HepG2 (cell line): ENCODE data around the gene LRRN4CL. TPM values are rescaled to one million over a fixed set of nuclear protein-coding genes. Genes with fewer than 3 reads are reported as not detected.

Experiments
- ATAC-seq: fragments of 200-7000 bp; cut with Tn5 transposase; 3 replicates; pipeline ENCODE4 v1.9.1; 2020; ENCODE audit warnings: mild to moderate bottlenecking, moderate library complexity
- BruUV-seq: library from RNA; stranded (reverse); fragments of 400-500 nt; replicated peaks from 2 replicates; lab custom pipeline; 2021; lab: Mats Ljungman, UMichigan
- CTCF ChIA-PET: fragments of 300-600 bp; formaldehyde crosslinking; extraction: SDS; loops from one replicate; lab custom pipeline; 2021; ENCODE audit warnings: low total read pairs, inconsistent platforms, low intra/inter-chr PET ratio; lab: Yijun Ruan, JAX
- POLR2A ChIA-PET: fragments of 350-600 bp; sonication (Branson Sonifier 250); formaldehyde crosslinking; loops from one replicate; lab custom pipeline; 2020; ENCODE audit warnings: antibody characterized with exemption, inconsistent platforms; lab: Yijun Ruan, JAX
- DNase-seq: peaks from one replicate; pipeline ENCODE4 v3.0.0-alpha.2; 2015; ENCODE audit warnings: low spot score
- FAIRE-seq: peaks from 3 replicates; lab custom pipeline; 2011; peaks lifted over from hg19 to GRCh38; lab: Jason Lieb, UNC
- H2AFZ ChIP-seq: one replicate; pipeline ENCODE4 v1.6.1; 2011; ENCODE audit warnings: low read length, inconsistent platforms
- H3K27ac ChIP-seq: fragments of 300-600 bp; 3 replicates; pipeline ENCODE4 v1.8.0; 2011; ENCODE audit warnings: mixed run types, mild to moderate bottlenecking, mixed read lengths, low read length, inconsistent platforms; ENCODE audit not compliant: insufficient read depth; ENCODE audit errors: extremely low read length
- H3K27me3 ChIP-seq, 2 experiments: fragments of 200-600 bp in 1 of 2; 2 replicates in 1 of 2; 3 replicates in 1 of 2; pipeline versions ENCODE4 v1.6.0 to v1.8.0; 2011; ENCODE audit warnings: low read length in 2 of 2, mild to moderate bottlenecking in 2 of 2, moderate library complexity in 2 of 2, inconsistent platforms in 1 of 2; ENCODE audit not compliant: insufficient read depth in 2 of 2, control insufficient read depth in 1 of 2
- H3K36me3 ChIP-seq, 2 experiments: fragments of 200-600 bp in 1 of 2; replicated peaks in 1 of 2; 2 replicates in 1 of 2; 3 replicates in 1 of 2; pipeline versions ENCODE4 v1.5.1 to v1.8.0; 2011; ENCODE audit warnings: low read length in 2 of 2, inconsistent platforms in 1 of 2; ENCODE audit not compliant: insufficient read depth in 2 of 2, control insufficient read depth in 1 of 2
- H3K4me1 ChIP-seq: 2 replicates; pipeline ENCODE4 v1.5.1; 2012; ENCODE audit warnings: low read length, inconsistent platforms; ENCODE audit not compliant: insufficient read depth
- H3K4me2 ChIP-seq: 2 replicates; pipeline ENCODE4 v1.6.0; 2011; ENCODE audit warnings: low read depth, low read length, inconsistent platforms
- H3K4me3 ChIP-seq, 3 experiments: fragments of 200-600 bp in 1 of 3; sonication (generic), shearing (Covaris generic) in 1 of 3; replicated peaks in 1 of 3; 2 replicates each; pipeline ENCODE4 v1.5.1; 2011 to 2016; ENCODE audit warnings: low read length in 3 of 3, inconsistent platforms in 2 of 3, low read depth in 2 of 3, mild to moderate bottlenecking in 2 of 3, control low read depth in 1 of 3, mixed read lengths in 1 of 3; ENCODE audit not compliant: insufficient read depth in 1 of 3
- H3K79me2 ChIP-seq: one replicate; pipeline ENCODE4 v1.6.1; 2011; ENCODE audit warnings: low read length, inconsistent platforms; ENCODE audit not compliant: insufficient read depth
- H3K9ac ChIP-seq: 2 replicates; pipeline ENCODE4 v1.6.0; 2011; ENCODE audit warnings: mild to moderate bottlenecking, low read depth, low read length, inconsistent platforms; ENCODE audit not compliant: insufficient read depth
- H3K9me3 ChIP-seq: 2 replicates; pipeline ENCODE4 v1.5.1; 2012; ENCODE audit warnings: mild to moderate bottlenecking, low read length
- H4K20me1 ChIP-seq: 2 replicates; pipeline ENCODE4 v1.6.0; 2011; ENCODE audit warnings: inconsistent platforms, mild to moderate bottlenecking, low read length, moderate library complexity; ENCODE audit not compliant: insufficient read depth
- AKAP8 ChIP-seq: sonication (generic); formaldehyde crosslinking; IDR thresholded peaks from 2 replicates; pipeline ENCODE4 v1.5.1; 2020; ENCODE audit warnings: mild to moderate bottlenecking, missing genetic modification reagents
- CHD4 ChIP-seq: fragments of 200-600 bp; sonication (generic); IDR thresholded peaks from 2 replicates; pipeline ENCODE4 v1.7.0; 2017; ENCODE audit warnings: mild to moderate bottlenecking, low read length, borderline replicate concordance
- ESRRA ChIP-seq: sonication (generic); formaldehyde crosslinking; IDR thresholded peaks from 2 replicates; pipeline ENCODE4 v1.5.1; 2020; ENCODE audit warnings: mild to moderate bottlenecking, low read depth, missing genetic modification reagents
- FLYWCH1 ChIP-seq: sonication (generic); formaldehyde crosslinking; IDR thresholded peaks from 2 replicates; pipeline ENCODE4 v1.8.1; 2023; ENCODE audit warnings: mild to moderate bottlenecking, missing genetic modification reagents
- GFI1 ChIP-seq: sonication (generic); formaldehyde crosslinking; IDR thresholded peaks from 2 replicates; pipeline ENCODE4 v1.5.0; 2020; ENCODE audit warnings: missing genetic modification reagents, mild to moderate bottlenecking, borderline replicate concordance
- POGK ChIP-seq: sonication (generic); formaldehyde crosslinking; conservative IDR thresholded peaks from 2 replicates; pipeline ENCODE4 v1.8.0; 2022; ENCODE audit warnings: mild to moderate bottlenecking, moderate library complexity, missing genetic modification reagents
- SAP130 ChIP-seq: IDR thresholded peaks from 2 replicates; pipeline ENCODE4 v1.6.1; 2016; ENCODE audit warnings: low read depth
- SUZ12 ChIP-seq: fragments of 150-350 bp; IDR thresholded peaks from 2 replicates; pipeline ENCODE4 v1.6.1; 2014; ENCODE audit warnings: low read depth, low read length
- SYNCRIP ChIP-seq: fragments of 200-400 bp; formaldehyde crosslinking; IDR thresholded peaks from 2 replicates; pipeline ENCODE4 v1.6.1; 2018; ENCODE audit warnings: mild to moderate bottlenecking, low read depth, low read length; ENCODE audit not compliant: insufficient read depth
- TRIM22 ChIP-seq: fragments of 450-650 bp; IDR thresholded peaks from 2 replicates; pipeline ENCODE4 v1.6.1; 2017
- ZBTB10 ChIP-seq: sonication (generic); formaldehyde crosslinking; IDR thresholded peaks from 2 replicates; pipeline ENCODE4 v1.4.0; 2020; ENCODE audit warnings: missing genetic modification reagents, borderline replicate concordance
- ZNF143 ChIP-seq: sonication (generic); formaldehyde crosslinking; IDR thresholded peaks from 2 replicates; pipeline ENCODE4 v1.4.0; 2020; ENCODE audit warnings: missing genetic modification reagents
- ZNF329 ChIP-seq: sonication (generic); formaldehyde crosslinking; IDR thresholded peaks from 2 replicates; pipeline ENCODE4 v1.9.0; 2021; ENCODE audit warnings: low read depth, mild to moderate bottlenecking, missing genetic modification reagents
- ZNF556 ChIP-seq: sonication (generic); formaldehyde crosslinking; IDR thresholded peaks from 2 replicates; pipeline ENCODE4 v1.4.0; 2020; ENCODE audit warnings: mild to moderate bottlenecking, missing genetic modification reagents, borderline replicate concordance
- ZNF703 ChIP-seq: sonication (generic); formaldehyde crosslinking; IDR thresholded peaks from 2 replicates; pipeline ENCODE4 v1.5.1; 2020; ENCODE audit warnings: missing genetic modification reagents, mild to moderate bottlenecking, moderate library complexity, borderline replicate concordance
- WGBS: methylation state at CpG from one replicate; pipeline ENCODE4 v1.1.6; 2017; ENCODE audit warnings: low lambda C conversion rate; 5-methylcytosine and 5-hydroxymethylcytosine counted together
- in situ Hi-C: cut with HindIII; loops from 2 replicates; pipeline ENCODE4 v1.10.0; 2017; ENCODE audit warnings: low pct_unique_long_range_greater_than_20kb; ENCODE audit not compliant: extremely low pct_ligation_motif_present
- intact Hi-C: fragments of 100-400 bp; cut with micrococcal nuclease; formaldehyde crosslinking; loops from one replicate; pipeline ENCODE4 v1.10.0; 2022; ENCODE audit not compliant: unreplicated experiment
- polyA plus RNA-seq, 8 experiments: library from polyadenylated mRNA; depleted of rRNA in 3 of 8; stranded (reverse) in 7 of 8; unstranded in 1 of 8; fragments of >200 nt; fragmentation: Illumina TruSeq in 4 of 8; extraction: Trizol in 4 of 8; gene quantifications; 2 replicates each; pipeline versions ENCODE4 v1.2.1 to v1.2.3, GENCODE V29; 2011 to 2016; ENCODE audit warnings: low read depth in 4 of 8, missing spikeins in 1 of 8, mixed read lengths in 1 of 8; ENCODE audit not compliant: insufficient read depth in 1 of 8
- total RNA-seq, 5 experiments: library from RNA; depleted of rRNA; stranded (reverse); fragments of >200 nt; fragmentation: Illumina TruSeq; extraction: Trizol; gene quantifications; 2 replicates each; pipeline ENCODE4 v1.2.3, GENCODE V29; 2016; ENCODE audit warnings: low read depth in 1 of 5

The LRRN4CL gene
- total and polyA plus RNA-seq, 2 of the 13 experiments (the other 11 are each of a cell fraction or from before 2014, with no cell fraction given): 0.11 TPM; not detected in 1

- TF ChIP-seq SUZ12: no peak
- peak; percentile 71; the same call in 1 of the 2 replicates for TF ChIP-seq GFI1
- no peak for TF ChIP-seq TRIM22
- no peak for TF ChIP-seq ZBTB10 (CRISPR knock-in tag)
- peak; percentile 83 for TF ChIP-seq SAP130 (CRISPR knock-in tag)
- no peak; the same call in none of the 2 replicates for TF ChIP-seq ZNF556 (CRISPR knock-in tag)
- TF ChIP-seq ZNF143 (CRISPR knock-in tag): no peak
Measured at GRCh38 chr11:62665075-62665598, 24.2 kb downstream of the LRRN4CL start, which contains the start of the genes C11orf98 and CSKMT (continued).

- Histone ChIP-seq H3K9me3 (no peaks in the 10 kb centered on the region), H2AFZ (no peak overlapping the region), H3K36me3 (peaks cover 0 to 15% of the 10 kb centered on the region in 2 experiments; a peak in 2 of 5 replicates), H3K4me3 (peak overlapping the region; percentile 69 to 97 (median 91)), H4K20me1 (no peaks in the 10 kb centered on the region; the same call in none of the 2 replicates), H3K4me1 (peaks cover 41% of the 10 kb centered on the region), H3K79me2 (peaks cover 35% of the 10 kb centered on the region), H3K27ac (peak overlapping the region; percentile 84), H3K4me2 (peak overlapping the region; percentile 52), H3K9ac (peak overlapping the region; percentile 91), H3K27me3 (no peaks in the 10 kb centered on the region; a peak in 1 of 5 replicates)
- WGBS: 6% methylated on average over 8 of the region's 36 CpGs
- CTCF ChIA-PET: no interaction called here
- in situ Hi-C loops (no loop called here), intact Hi-C loops (no loop called here)
- BruUV-seq: TSS peak; percentile 73
- peak; percentile 62 for ATAC-seq
- no peak for FAIRE-seq
- peak; percentile 64 for DNase-seq
- POLR2A ChIA-PET: interaction anchor here (0.7 to 4.5 kb wide), 40 partner anchors 10 to 271 kb away, joined by 3 to 186 read pairs (median 10); partner anchors contain the start of genes AHNAK, B3GAT3, EEF1G and GANAB
- TF ChIP-seq ZNF703 (CRISPR knock-in tag) (0 out of 2 replicates have a peak, but pooled peaks have one; percentile 27), ESRRA (CRISPR knock-in tag) (no peak), ZNF329 (CRISPR knock-in tag) (0 out of 2 replicates have a peak, but pooled peaks have one; percentile 29), FLYWCH1 (CRISPR knock-in tag) (no peak), POGK (CRISPR knock-in tag) (no peak), CHD4 (peak; percentile 60; the same call in 1 of the 2 replicates), SYNCRIP (no peak), AKAP8 (0 out of 2 replicates have a peak, but pooled peaks have one; percentile 0)
Measured at GRCh38 chr11:62664405-62665074, 24.8 kb downstream of the LRRN4CL start.
